ENCODE measurements around the gene PABPC1L.

PABPC1L gene

GRCh38 chr20:44970243-44970757 is 60.4 kb downstream of the PABPC1L start:
- no peak for FAIRE-seq

GRCh38 chr20:44973053-44973452 is 63.2 kb downstream of the PABPC1L start:
- no peak for FAIRE-seq

- FAIRE-seq = no peak
Observed at GRCh38 chr20:44976698-44977097, 66.8 kb downstream of the PABPC1L start.

GRCh38 chr20:44979090-44979621 is 69.3 kb downstream of the PABPC1L start:
- FAIRE-seq = no peak

- no peak for FAIRE-seq
Observed at GRCh38 chr20:44981736-44982406, 72.0 kb downstream of the PABPC1L start.

GRCh38 chr20:44983093-44983674 is 73.3 kb downstream of the PABPC1L start:
- no peak for FAIRE-seq

- FAIRE-seq = no peak
Observed at GRCh38 chr20:44988631-44989171, 78.8 kb downstream of the PABPC1L start.

All from A204.1 (cell line).